ENCODE data around the gene PCSK9. TPM values are rescaled to one million over a fixed set of nuclear protein-coding genes. Genes with fewer than 3 reads are reported as not detected.
A peak's percentile ranks its signal among the peaks of the same experiment; 100 is the strongest.

The PCSK9 gene
- total RNA-seq, result 1 to 10 TPM in 2 of 4 donors, under 1 TPM in 2; 0.25 to 1.2 (median 0.69) TPM

GRCh38 chr1:55039342-55040082, at the start of gene PCSK9:
Gene PCSK9, plus strand, starts transcription at chr1:55039548. Its CDS starts 290 bp downstream, at chr1:55039838.
- TF ChIP-seq CTCF (IDR thresholded peaks at IDR 0.05), result no peak
- no peak for TF ChIP-seq POLR2A (IDR thresholded peaks at IDR 0.05)
- intact Hi-C loops (cut with DNase I; ENCODE audit: low total_unique reads), result no loop called here
- peak within 1 kb of the TSS; percentile 9 for H3K4me3 ChIP-seq (ENCODE audit: low read depth, poor library complexity, severe bottlenecking)
- DNase-seq (ENCODE audit: low spot score in 2 of 2), result no peak
- 0% methylated on average over 20 to 44 of the region's 67 CpGs for WGBS, 2 donors

- H3K4me3 ChIP-seq (ENCODE audit: low read depth, poor library complexity, severe bottlenecking), result no peak overlapping the region
- no peak for TF ChIP-seq CTCF (IDR thresholded peaks at IDR 0.05)
- no peak for TF ChIP-seq POLR2A (IDR thresholded peaks at IDR 0.05)
- no peak for DNase-seq (ENCODE audit: low spot score in 2 of 2)
- intact Hi-C loops (cut with DNase I; ENCODE audit: low total_unique reads), result loop anchor here (10.0 kb wide), 2 partner anchors 45 to 495 kb away; no protein-coding TSS in a partner anchor
- 75 to 84% methylated on average over 10 to 11 of the region's 13 CpGs for WGBS, 2 donors
These were observed 49.2 kb upstream of the PCSK9 start for GRCh38 chr1:54989968-54990810.

GRCh38 chr1:54990916-54991315, 48.4 kb upstream of the PCSK9 start:
- H3K4me3 ChIP-seq (ENCODE audit: low read depth, poor library complexity, severe bottlenecking), result no peak overlapping the region
- TF ChIP-seq CTCF (IDR thresholded peaks at IDR 0.05), result no peak
- no peak for TF ChIP-seq POLR2A (IDR thresholded peaks at IDR 0.05)
- intact Hi-C loops (cut with DNase I; ENCODE audit: low total_unique reads), result loop anchor here (10.0 kb wide), 2 partner anchors 46 to 496 kb away; no protein-coding TSS in a partner anchor
- 69 to 96% methylated on average over 3 to 4 of the region's 4 CpGs for WGBS, 2 donors
- no peak for DNase-seq (ENCODE audit: low spot score in 2 of 2)

- no peak overlapping the region for H3K4me3 ChIP-seq (ENCODE audit: low read depth, poor library complexity, severe bottlenecking)
- no peak for DNase-seq (ENCODE audit: low spot score in 2 of 2)
- intact Hi-C loops (cut with DNase I; ENCODE audit: low total_unique reads), result loop anchor here (10.0 kb wide), 2 partner anchors 47 to 497 kb away; no protein-coding TSS in a partner anchor
- WGBS, 2 donors, result 64 to 66% methylated on average over 12 of the region's 12 CpGs
- no peak for TF ChIP-seq POLR2A (IDR thresholded peaks at IDR 0.05)
- TF ChIP-seq CTCF (IDR thresholded peaks at IDR 0.05), result no peak
These were observed 47.4 kb upstream of the PCSK9 start for GRCh38 chr1:54991939-54992338.

GRCh38 chr1:54993140-54993539, 46.2 kb upstream of the PCSK9 start:
- no peak for DNase-seq (ENCODE audit: low spot score in 2 of 2)
- 95 to 97% methylated on average over 6 of the region's 6 CpGs for WGBS, 2 donors
- TF ChIP-seq POLR2A (IDR thresholded peaks at IDR 0.05) (no peak), CTCF (IDR thresholded peaks at IDR 0.05) (no peak)
- no peak overlapping the region for H3K4me3 ChIP-seq (ENCODE audit: low read depth, poor library complexity, severe bottlenecking)
- intact Hi-C loops (cut with DNase I; ENCODE audit: low total_unique reads), result loop anchor here (10.0 kb wide), 2 partner anchors 48 to 498 kb away; no protein-coding TSS in a partner anchor
